Hepatocyte (in vitro differentiated cells): ENCODE data around the gene SNX10.

Source experiments
- CTCF ChIP-seq: fragments of 200-600 bp; sonication (generic); IDR thresholded peaks from 2 replicates; pipeline ENCODE4 v1.5.1; 2016; ENCODE audit warnings: antibody characterized with exemption, mild to moderate bottlenecking; ENCODE audit not compliant: poor library complexity
- EZH2 ChIP-seq: fragments of 200-600 bp; sonication (generic); IDR thresholded peaks from 2 replicates; pipeline ENCODE4 v1.6.1; 2016; ENCODE audit warnings: antibody characterized with exemption, mild to moderate bottlenecking, borderline replicate concordance

GRCh38 chr7:26332698-26333097 is 41.0 kb downstream of the SNX10 start:
- TF ChIP-seq CTCF: no peak
- no peak for TF ChIP-seq EZH2
